GM12864 (cell line): ENCODE measurements around the gene KCNAB1.
A peak's percentile ranks its signal among the peaks of the same experiment; 100 is the strongest.

ENCODE experiments used
- DNase-seq: peaks from one replicate; pipeline ENCODE4 v3.0.0-alpha.2; 2011; ENCODE audit warnings: low read depth
- H3K4me3 ChIP-seq: 2 replicates; pipeline ENCODE4 v1.5.1; 2011; ENCODE audit warnings: mild to moderate bottlenecking, low read depth, low read length, control low read depth
- CTCF ChIP-seq: IDR thresholded peaks from 2 replicates; pipeline ENCODE4 v1.5.1; 2011; ENCODE audit warnings: low read depth, mild to moderate bottlenecking, moderate library complexity, low read length, control low read depth, inconsistent platforms; ENCODE audit errors: missing control alignments

Gene KCNAB1

GRCh38 chr3:156469456-156469855 is 349.1 kb downstream of the KCNAB1 start:
- no peak for TF ChIP-seq CTCF
- DNase-seq: no peak
- H3K4me3 ChIP-seq: no peak overlapping the region

GRCh38 chr3:156471431-156471830 is 351.1 kb downstream of the KCNAB1 start:
- no peak for TF ChIP-seq CTCF
- no peak for DNase-seq
- H3K4me3 ChIP-seq: no peak overlapping the region

GRCh38 chr3:156472150-156472549 is 351.8 kb downstream of the KCNAB1 start:
- H3K4me3 ChIP-seq: no peak overlapping the region
- peak; percentile 47 for TF ChIP-seq CTCF
- DNase-seq: no peak

GRCh38 chr3:156472684-156473083 is 352.3 kb downstream of the KCNAB1 start:
- H3K4me3 ChIP-seq: no peak overlapping the region
- no peak for DNase-seq
- no peak for TF ChIP-seq CTCF

GRCh38 chr3:156473341-156473740 is 353.0 kb downstream of the KCNAB1 start:
- DNase-seq: no peak
- TF ChIP-seq CTCF: no peak
- no peak overlapping the region for H3K4me3 ChIP-seq

GRCh38 chr3:156474560-156475389 is 354.4 kb downstream of the KCNAB1 start:
- H3K4me3 ChIP-seq: no peak overlapping the region
- no peak for DNase-seq

More at GRCh38 chr3:156474560-156475389, 354.4 kb downstream of the KCNAB1 start:
- peak; percentile 46 for TF ChIP-seq CTCF
